Glomerular visceral epithelial cell (primary cell): Measurements from ENCODE around the gene ABHD6.
"Not testable (repeated sequence)": the region's sequence is repeated elsewhere in the genome, so short reads cannot be mapped to it uniquely, and the experiment has no call there.

Source experiments
- DNase-seq: peaks from one replicate; pipeline ENCODE4 v3.0.0-alpha.2; 2016; ENCODE audit errors: extremely low spot score

Gene ABHD6

DNA sequence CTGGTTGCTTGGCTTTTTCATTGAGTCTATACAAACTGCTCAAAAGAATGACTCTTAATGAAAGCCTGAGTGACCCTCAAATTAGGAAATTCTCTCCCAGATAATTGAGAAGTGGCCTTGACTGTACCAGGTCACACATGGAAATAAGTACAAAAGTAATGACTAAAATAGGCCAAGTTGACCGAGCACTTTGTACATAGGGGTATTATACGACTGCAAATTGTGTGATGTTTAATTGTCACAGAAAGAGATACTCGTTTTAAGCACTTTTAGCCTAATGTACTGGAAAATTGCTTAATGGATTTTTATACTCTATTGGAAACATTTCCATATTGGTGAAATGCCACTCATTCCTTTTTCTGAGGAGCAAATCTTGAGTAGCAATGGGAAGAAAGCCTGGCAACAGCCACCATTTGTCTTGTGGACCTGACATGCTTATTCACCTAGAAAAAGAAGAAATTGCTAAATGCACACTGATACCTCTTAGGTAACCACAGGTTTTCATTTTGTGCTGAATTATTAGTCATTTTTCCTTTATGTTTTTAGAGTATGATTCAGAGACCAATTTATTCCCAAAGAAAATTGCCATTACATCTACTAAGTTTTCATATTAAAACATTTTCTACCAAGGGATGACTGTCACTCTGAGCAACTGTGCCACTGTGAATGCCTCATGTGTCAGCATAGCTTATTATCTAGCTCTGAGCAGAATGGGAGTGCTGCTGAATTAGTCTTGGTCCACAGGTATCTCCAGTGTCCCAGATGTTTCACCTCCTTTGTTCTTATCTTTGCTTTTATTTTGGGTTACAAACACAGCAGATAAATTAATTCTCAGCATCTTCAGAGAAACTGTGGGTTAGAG is 86.2 kb downstream of the ABHD6 start:
- no peak for DNase-seq

- no peak for DNase-seq
Observed at GRCh38 chr3:58324391-58325390, 87.1 kb downstream of the ABHD6 start.

- peak; percentile 35 for DNase-seq
Observed at GRCh38 chr3:58325525-58325992, 88.0 kb downstream of the ABHD6 start.

DNA sequence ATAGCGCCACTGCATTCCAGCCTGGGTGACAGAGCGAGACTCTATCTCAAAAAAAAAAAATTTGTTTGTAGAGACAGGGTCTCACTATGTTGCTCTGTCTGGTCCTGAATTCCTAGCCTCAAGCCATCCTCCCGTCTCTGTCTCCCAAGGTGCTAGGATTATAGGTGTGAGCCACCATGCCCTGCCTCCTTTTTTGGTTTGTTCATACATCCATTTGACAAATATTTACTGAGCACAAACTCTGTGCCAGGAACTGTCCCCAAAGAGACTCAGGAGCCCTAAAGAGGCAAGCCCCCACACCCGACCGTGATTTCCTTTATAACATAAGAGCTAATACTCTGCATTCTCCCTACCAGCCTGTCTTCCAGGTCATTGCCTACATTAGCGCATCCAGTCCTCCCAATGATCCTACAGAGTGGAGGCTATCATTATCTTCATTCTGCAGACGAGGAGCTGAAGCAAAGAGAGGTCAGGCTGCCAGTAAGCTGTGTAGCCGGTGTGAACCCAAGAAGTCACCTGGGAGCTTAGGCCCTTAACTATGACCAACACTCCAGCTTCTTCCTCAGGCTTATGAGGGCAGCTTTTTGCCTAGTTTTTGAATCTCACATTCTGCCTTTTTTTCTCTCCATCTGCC is 88.8 kb downstream of the ABHD6 start:
- no peak for DNase-seq

- no peak for DNase-seq
Observed at GRCh38 chr3:58329150-58329921, 91.7 kb downstream of the ABHD6 start.

GRCh38 chr3:58329922-58330413 is 92.4 kb downstream of the ABHD6 start:
- no peak for DNase-seq

DNA sequence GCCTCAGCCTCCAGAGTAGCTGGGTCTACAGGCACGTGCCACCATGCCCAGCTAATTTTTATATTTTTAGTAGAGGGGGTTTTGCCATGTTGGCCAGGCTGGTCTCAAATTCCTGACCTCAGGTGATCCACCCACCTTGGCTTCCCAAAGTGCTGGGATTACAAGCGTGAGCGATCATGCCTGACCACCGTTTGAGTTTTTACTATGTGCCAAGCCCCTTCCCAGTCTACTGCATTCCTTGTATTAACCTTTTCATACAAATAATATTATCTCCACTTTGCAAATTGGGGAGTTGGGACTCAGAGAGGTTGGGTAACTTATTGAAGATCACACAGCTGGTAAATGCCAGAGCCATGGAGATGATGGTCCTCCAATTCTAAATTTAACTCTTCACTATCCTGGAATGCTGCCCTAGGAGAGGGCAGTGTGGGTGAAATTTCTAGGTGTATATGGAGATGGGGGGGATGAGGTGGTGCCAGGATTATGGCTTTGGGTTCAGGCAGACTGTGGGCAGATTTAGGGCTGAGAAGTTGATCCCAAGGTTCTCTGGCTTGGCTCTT is 94.1 kb downstream of the ABHD6 start:
- no peak for DNase-seq

GRCh38 chr3:58332575-58333188 is 95.1 kb downstream of the ABHD6 start, which contains the start of gene PXK:
Gene PXK, plus strand, starts transcription at chr3:58332892. Its CDS starts 97 bp downstream, at chr3:58332989.
- DNase-seq: peak; percentile 74

DNA sequence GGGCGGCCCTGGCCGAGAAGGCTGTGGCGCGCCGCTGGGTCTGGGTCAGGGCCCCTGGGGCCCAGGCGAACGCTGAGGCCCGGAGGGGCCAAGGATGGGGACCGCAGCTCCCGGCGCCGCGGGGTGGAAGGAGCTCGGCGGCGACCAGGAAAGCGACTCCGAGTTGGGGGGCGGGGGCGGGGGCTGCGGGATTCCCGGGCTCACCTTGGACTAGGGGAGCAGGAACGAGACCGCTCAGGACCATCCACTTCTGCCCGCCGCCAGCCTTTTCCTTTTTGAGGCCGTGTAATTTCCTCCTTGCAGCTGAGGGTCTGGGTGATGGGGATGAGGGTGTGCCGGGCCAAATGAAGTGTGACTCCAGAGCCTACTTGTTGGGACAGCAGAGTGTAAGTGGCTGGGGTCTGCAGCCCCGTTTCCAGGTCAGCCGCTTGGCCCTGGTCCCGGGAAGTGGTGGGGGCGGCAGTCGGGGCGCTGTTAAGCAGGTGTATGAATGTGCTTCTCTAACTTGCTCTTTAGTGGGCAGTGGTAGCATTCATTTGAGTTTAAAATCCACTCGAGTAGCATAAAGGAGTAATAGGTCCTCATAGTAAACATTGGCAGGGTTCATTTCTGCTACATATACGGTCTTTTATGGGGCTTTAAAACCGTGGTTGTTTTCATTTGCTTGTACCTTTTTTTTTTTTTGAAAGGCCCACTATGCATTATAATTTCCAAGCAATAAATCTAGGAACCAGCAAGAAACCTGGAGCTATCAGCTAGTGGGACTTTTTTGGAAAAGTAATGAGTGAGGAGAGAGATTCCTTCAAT is 95.8 kb downstream of the ABHD6 start:
- DNase-seq: no peak

DNA sequence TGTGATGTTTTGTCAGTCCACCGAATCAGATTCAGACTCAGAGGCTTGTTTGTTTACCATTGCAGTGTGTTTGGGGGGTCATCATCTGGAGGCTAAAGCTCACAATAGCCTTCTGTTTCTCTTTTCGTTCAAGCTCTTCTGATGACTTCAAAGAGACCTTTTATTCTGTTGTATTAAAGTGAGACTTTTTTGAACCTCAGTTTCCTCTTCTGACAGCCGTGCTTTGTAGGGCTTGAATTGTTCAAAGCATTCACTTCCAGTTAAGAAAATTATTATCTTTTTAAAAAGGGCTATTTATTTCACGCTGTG is 96.4 kb downstream of the ABHD6 start:
- no peak for DNase-seq

DNA sequence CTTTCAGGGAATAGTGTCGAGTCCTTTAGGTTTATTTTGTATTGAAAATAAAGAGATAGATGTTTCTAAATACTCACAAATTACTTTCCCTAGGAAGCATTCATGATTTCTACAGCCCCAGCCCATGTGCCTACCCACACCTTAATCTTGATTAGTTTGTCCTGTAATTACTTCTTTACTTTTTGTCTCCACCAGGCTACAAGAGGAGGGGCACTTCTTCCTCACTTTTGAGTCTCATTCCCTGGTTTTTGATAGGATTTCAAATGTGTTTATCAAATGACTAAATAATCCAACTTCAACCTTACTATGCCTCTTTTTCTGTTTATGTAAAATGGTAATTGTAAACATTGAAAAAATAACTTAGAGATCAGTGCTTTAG is 96.9 kb downstream of the ABHD6 start:
- no peak for DNase-seq

GRCh38 chr3:58335652-58335947 is 98.0 kb downstream of the ABHD6 start:
- DNase-seq: no peak

DNA sequence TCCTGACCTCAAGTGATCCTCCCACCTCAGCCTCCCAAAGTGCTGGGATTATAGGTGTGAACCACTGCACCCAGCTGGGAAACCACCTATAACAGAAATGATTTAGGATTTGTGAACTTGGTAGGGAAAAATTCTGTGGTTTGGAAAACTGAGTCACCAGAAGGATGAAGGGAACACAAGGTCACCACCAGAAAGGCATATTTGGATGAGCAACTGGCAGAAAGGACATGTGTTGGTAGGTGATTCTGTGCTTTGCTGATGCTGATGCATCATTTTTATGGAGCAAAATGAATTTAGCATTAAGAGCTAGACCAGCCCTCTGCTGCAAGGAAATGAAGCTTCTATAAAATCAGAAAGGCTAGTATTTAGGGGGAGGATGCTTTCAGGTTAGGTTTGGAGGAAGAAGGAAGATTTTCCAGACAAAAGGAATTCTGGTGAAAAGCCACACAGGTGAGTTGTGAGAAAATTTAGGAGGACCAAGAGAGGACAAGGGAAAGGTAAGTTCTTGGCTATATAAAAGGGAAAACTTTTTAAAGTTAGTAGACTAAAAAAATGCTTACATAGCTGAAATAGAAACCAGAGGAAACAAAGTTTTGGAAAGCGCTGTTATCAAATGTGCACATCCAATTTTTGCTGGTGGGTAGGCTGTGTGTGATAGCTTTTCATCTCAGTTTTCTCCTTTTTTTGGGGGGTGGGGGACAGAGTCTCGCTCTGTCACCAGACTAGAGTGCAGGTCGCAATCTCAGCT is 98.7 kb downstream of the ABHD6 start:
- DNase-seq: peak; percentile 82

- DNase-seq: no peak
Observed at GRCh38 chr3:58337190-58337589, 99.6 kb downstream of the ABHD6 start.

DNA sequence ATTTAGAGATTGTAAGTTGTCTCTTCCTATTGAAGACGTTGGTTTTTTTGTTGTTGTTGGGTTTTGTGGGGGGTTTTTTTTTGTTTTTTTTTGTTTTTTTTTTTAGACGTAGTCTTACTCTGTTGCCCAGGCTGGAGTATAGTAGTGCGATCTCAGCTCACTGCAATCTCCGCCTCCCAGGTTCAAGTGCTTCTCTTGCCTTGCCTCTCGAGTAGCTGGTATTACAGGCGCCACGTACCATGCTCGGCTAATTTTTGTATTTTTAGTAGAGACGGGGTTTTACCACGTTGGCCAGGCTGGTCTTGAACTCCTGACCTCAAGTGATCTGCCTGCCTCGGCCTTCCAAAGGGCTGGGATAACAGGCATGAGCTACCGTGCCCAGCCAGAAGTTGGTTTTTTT is 101.6 kb downstream of the ABHD6 start:
- DNase-seq: not testable (repeated sequence)

- DNase-seq: no peak
Observed at GRCh38 chr3:58340594-58341244, 103.1 kb downstream of the ABHD6 start.

DNA sequence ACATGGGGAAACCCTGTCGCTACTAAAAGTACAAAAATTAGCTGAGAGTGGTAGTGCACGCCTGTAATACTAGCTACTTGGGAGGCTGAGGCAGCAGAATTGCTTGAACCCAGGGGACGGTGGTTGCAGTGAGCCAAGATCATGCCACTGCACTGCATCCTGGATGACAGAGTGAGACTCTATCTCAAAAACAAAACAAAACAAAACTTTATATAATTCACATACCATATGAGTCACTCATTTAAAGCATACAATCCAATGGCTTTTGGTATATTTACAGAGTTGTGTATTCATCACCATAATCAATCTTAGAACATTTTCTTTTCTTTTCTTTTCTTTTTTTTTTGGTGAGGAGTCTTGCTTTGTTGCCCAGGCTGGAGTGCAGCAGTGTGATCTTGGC is 103.8 kb downstream of the ABHD6 start:
- no peak for DNase-seq

DNA sequence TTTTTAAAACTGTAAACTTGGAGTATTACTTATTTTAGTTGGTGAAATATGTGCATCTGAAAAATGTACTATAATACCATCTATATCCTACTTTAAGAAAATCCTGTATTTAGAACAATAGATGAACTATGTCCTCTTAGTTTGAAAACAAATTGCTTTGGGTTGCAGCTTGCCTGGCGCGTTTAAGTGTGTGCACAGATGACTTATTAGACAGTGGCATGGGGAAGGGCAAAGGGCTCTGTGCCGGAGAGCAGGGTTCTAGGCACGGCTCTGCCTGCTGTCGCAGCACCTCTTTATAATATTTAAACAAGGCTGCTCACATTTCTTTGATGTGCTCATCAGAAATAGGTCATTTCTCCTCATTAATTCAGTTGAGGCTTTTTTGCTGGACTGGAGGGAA is 105.1 kb downstream of the ABHD6 start:
- DNase-seq: no peak
